NCI-H1105 treated with DMSO at 0.1 percent for 48 hours (cell line): ENCODE data around the gene C11orf24.

ENCODE experiments used
- DNase-seq: peaks from one replicate; lab custom pipeline; 2025; lab: John Stamatoyannopoulos, UW

C11orf24 gene

DNA sequence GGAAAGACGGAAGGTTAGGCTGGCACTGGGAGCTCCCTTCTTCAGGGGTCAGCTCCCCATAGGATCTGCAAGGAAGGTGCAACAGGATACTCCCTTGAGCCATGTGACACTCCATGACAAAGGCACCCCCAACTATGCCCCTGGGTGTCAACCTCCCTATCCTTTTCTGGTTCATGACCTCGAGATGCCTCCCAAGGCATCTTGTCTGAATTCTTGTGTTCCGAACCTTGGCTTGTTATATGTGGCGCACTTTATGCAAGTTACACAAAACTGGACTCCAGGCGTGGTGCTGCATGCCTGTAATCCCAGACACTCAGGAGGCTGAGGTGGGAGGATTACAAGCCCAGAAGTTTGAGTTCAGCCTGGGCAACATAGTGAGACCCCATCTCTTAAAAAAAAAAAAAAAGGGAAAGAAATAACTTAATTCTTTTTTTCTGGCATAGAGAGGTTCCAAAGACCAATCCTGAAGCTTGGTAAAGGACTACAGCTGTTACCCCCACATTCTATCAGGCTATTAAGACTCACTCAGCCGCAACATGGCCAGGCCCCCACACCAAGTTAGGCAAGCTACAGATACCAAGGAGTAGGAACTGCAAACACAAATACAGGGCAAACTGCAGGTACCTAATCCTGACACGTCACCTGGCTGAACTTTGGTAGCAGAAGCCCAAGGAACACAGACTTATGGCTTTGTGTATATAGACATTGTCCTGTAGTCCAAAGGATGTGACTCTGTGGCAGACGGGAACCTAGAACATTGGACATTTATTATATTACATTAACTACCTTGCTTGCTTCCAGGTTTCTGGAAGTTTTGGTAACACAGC lies 1.4 kb downstream of the C11orf24 start:
- no peak for DNase-seq

DNA sequence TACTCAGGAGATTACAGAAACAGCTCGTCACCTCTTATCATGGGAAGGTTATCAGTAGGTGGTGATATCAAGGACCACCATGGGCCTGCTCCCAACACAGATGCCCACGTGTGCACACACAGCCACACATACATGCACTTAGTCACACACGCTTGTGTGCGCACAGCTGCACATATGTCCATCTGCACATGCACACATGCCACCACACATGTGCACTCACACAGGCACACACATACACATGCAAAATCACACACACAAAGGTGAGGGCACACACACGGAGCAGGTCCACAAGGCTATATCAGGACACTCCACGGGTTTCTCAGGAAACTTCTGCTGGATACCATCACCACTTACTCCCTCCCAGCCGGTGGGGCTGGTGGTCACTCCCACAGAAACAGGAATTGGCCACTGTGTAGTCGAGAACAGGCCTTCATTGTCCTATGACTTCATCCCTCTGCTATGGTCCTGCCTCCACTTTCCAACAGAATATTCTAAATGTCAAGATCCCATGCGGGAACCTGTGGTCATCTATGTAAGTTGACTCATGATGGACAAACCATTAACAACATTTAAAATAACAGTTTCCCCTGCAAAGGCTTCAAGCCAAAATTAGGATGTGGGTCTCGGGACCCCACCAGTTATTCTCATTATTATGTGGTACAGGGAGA lies 2.2 kb downstream of the C11orf24 start:
- DNase-seq, result no peak

DNA sequence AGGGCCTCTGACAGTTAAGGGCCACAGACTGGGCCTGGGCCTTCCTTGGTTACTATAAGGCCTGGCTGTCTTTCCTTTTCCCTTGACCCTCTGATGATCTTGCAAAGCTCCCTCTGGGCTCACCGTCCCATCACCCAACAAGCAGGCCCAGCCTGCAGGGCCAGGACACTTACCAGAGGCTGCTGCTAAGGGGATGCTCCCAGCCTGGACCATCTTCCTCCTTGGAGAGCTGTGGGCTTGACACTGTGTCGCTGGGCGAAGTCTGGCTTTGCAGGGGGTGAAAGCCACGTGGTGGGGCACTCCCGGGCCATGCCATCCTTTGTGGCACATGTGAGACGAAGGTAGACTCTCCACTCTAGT lies 3.9 kb downstream of the C11orf24 start:
- no peak for DNase-seq

DNA sequence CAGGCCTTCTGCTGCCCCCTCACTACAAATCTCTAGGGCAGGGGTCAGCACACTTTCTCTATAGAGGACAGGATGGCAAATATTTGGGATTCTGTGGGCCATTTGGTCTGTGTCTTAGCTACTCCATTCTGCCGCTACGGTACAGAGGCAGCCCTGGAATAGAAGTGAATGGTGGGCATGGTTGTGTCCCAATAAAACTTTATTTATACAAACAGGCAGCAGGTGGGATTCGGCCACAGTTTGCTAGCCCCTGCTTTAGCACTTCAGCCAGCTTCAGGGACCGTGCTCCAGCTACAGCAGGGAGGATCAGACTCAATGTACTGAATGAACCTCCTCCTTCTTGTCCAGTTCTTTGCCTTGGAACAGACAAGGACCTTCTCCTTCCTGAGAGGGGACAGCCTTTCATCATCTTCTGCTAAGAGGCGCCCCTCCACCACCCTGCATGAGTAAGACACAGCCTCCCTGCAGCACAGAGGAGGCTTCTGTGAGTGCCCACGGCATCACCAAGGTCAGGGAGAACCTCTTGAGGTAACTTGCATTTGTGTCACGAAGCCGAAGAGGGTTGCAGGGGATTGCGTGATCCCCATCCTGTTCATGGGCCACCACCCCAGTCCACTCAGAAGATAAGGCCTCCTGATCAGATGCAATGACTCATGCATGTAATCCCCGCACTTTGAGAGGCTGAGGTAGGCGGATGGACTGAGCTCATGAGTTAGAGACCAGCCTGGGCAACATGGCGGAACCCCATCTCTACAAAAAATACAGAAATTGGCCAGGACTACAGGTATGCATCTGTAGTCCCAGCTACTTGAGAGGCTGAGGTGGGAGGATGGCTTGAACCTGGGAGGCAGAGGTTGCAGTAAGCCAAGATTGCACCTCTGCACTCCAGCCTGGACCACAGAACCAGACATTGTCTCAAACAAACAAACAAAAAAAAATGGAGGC lies 4.6 kb downstream of the C11orf24 start:
- DNase-seq, result no peak

DNA sequence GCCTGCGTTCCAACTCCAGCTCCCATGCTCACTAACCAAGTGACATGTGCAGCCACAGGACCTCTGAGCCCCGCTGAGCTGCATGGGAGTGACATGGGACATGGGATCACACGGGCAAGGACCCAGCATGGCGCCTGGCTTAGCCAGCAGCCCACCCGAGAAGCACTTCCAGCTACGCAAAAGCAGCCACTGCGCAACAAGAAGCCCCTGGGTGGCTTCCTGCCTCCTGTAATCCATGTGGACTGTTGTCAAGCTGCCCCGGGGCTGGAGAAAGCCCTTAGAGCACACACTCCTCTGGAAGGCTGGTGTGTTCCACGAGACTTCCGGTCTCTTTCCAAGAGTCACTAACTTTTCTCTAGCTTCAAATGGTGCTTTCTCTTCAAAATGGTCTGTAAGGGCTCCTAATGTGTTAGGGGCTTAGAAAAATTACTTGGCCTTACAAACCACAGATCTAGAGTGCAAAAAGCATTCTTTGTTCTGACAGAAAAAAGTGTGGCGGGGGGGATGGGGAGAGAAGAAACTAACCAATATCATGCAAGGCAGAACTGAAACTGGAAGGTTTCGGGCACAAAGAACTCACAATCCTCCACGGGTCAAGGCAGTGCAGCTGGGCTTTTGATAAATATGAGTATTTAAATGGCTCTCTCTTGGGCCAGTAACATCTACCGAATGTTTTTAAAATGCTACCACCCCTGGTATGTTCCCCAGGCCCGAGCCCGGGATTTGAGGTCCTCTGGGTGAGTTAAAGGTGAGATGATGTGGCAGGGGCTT lies 5.5 kb downstream of the C11orf24 start:
- no peak for DNase-seq

DNA sequence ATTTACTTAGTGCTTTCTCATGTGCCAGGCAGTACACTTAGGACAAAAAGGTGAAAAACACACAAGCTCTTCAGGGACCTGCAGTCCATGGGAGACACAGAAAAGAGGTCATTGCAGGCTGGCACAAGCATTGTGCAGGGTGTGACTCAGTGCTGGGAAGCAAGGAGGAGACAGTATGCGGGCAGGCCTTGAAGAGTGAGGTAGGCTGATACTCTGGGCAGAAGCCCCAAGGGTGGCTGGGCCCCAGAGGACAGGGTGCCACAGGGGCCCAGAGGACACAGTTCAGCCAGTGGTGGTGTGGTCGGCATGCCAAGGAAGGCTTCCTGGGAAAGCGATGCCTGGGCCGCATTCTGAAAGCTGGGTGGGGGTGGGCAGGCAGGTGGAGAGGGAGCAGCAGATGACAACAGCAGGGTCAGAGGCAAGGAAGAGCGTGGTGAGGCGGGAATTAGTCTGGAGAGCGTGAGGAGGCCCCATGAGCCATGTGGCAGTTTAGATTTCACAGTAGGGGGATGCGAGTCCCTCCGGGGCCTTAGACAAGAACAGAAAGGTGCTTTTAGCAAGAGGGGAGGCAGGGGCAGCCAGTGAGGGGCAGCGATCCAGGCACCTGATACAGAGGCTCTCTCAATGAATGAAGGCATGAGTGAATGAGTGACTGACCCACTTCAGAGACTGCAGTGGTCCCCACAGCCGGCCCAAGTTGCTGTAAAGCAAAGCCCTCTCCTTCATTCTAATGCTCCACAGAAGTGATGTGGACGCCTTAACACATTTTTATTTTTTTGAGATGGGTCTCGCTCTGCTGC lies 6.8 kb downstream of the C11orf24 start:
- no peak for DNase-seq

DNA sequence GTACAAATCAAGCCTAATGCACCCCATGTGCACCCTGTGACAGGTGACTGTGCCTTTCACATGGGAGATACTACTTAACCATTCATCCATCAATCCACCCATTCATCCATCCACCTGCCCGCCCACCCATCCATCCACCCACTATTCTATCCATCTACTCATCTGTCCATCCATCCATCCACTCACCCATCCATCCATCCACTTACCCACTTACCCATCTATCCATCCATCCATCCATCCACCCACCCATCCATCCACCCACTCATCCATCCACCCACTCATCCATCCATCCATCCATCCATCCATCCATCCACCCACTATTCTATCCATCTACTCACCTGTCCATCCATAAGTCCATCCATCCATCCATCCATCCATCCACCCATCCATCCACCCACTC lies 7.5 kb downstream of the C11orf24 start:
- DNase-seq, result no peak

DNA sequence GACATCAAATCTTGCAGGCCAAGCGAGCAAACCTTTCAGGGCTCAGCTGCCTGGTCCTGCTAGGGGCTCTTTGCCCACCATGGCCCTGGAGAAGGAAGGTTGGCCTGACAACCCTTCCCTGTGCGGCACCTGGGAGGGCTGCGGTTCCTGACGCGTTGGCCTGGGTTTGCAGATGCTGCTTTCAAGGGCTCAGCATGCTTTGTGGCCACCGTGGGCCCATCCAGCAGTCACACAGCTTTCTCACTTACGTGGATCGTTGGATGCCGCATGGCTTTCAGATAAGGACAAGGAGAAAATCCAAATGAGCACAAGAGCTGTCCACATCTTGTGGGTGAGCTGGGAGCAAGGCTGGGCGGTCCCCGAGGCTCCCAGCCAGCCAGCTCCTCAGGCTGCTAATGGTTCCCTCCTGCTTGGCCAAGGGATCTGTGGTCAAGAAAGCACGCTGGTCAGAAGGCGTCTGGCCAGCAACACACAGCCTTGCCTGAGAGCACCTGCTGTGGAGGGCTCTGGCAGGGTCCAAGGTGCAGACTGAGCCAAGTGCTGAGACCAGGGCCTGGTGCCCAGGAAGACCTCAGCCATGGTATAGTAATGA lies 8.2 kb downstream of the C11orf24 start:
- no peak for DNase-seq

DNA sequence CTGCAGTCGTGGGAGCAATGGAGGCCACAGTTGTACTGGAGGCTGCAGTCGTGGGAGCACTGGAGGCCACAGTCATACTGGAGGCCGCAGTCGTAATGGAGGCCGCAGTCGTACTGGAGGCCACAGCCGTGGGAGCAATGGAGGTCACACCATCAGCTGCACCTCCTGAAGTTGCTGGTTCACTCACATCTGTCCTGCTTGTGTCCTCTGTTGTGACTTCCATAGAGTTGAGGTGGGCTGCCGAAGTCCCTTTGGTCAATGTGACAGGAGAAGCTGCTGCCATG lies 9.3 kb downstream of the C11orf24 start:
- DNase-seq, result no peak

DNA sequence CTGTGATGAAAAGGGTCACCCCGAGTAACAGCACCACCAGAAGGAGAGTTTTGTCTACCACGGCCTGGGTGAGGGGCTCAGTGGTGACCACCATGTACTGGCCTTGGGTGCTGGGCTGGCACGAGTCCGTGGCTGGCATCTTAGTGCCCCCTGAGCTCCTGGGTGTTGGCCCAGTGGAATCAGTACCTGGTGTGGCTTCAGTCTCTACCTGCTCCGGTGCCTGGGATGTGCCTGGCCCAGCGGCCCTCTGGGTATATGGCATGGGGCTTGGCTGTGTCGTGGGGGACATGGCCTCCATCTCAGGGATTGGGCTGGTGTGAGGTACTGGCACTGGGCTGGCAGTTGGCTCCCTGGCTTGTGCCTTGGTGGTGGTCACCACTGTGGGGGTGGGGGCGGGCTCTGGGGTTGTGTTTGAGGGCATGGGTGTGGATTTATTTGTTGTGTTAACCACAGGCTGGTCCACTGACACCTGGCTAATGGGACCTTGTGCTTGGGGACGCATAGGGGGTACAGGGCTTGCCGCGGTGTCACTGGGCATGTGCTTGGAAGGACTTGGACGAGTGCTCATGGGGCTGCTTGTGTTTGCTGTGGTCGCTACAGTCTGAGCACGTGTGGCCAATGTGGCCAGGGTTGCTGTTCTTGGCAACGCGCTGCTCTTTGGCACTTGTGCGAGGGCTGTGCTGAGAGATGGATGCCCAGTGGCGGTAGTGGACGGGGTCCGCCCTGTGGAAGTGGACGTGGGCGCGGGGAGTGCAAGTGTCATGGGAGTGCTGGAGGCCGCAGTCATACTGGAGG lies 9.8 kb downstream of the C11orf24 start:
- no peak for DNase-seq

DNA sequence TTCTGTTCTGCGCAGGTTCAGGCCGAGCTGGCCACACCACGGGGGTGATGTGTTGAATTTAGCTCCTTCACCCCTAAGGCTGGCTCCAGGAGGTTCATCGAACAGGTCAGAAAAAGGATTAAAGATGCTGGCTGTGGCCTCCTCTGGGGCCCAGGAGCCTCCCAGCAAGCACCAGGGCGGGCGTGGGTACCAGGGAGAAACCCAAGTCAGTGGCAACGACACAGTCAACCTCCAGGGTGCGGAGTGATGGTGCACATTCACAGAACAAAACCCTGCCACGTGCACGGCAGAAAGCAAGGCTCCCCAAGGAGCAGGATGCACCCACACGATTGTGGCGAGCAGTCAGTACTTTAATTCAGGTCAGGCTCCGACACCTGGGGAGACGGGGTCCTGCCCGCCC lies 10.8 kb downstream of the C11orf24 start:
- no peak for DNase-seq

DNA sequence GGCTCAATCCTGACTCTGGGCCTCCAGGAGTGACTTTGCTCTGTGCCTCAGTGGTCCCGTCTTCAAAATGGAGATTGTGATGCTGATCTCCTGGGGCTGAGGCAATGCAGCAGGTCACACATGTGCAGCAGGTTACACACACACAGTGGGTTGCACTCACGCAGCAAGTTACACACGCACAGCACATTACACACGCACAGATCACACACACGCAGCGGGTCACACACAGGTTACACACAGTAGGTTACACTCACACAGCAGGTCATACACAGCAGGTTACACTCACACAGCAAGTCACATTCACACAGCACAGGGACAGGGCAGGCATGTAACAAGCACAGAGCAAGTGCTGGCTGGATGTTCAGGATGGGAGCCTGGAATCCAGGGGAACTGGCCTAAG lies 11.3 kb downstream of the C11orf24 start:
- no peak for DNase-seq

DNA sequence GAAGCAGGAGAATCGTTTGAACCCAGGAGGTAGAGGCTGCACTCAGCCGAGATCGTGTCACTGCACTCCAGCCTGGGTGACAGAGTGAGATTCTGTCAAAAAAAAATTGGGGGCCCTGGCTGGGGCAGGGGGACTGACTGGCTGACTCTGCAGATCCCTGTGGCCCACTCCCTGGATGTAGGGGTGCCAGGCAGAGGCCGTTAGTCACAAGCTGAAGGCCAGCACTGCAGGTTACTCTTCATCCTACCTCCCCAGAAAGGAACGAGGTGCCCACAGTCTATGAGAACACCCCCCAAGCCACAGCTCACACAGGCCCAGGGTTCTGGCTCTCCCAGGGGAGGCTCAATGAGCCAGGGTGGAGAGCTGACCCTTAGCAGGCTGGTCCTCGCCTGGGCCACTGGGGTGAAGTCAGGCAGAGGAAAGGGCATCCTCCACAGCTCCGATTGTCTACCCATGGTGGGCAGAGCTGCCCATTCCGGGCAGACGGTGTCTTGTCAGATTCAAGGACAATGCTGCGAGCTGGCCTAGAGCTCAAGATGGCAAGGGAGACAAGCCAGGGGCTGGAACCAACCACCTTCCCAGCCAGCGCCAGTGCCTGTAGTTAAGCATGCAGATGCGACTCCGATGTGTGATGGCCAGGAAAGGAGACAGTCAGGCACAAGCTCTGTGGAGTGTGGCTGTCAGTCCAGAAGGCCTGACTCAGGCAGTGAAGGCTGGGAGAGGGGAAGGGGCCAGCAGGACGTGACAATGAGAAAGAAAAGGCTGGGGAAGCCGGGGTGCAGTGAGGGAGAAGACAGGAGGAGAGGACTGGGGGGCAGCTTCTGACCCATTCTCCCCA lies 12.4 kb downstream of the C11orf24 start:
- no peak for DNase-seq

DNA sequence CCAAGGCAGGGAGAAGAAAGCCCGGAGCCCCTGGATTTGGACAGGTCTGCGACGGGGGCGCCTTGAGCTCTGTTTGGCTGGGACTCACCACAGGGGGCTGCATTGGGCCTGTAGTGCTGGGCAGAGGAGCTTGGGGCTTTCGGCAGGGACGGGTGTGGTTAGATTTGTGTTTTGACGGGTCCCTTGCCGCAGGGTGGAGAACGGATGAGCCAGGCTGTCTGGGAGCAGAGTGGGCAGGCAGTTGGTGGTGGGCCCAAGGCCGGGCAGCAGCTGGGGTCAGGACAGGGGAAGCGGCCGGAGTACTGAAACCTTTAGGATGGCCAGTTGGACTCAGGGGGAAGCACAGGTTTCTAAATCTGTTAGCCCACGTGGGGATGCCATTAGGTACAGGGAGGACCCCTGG lies 13.4 kb downstream of the C11orf24 start:
- DNase-seq, result no peak

DNA sequence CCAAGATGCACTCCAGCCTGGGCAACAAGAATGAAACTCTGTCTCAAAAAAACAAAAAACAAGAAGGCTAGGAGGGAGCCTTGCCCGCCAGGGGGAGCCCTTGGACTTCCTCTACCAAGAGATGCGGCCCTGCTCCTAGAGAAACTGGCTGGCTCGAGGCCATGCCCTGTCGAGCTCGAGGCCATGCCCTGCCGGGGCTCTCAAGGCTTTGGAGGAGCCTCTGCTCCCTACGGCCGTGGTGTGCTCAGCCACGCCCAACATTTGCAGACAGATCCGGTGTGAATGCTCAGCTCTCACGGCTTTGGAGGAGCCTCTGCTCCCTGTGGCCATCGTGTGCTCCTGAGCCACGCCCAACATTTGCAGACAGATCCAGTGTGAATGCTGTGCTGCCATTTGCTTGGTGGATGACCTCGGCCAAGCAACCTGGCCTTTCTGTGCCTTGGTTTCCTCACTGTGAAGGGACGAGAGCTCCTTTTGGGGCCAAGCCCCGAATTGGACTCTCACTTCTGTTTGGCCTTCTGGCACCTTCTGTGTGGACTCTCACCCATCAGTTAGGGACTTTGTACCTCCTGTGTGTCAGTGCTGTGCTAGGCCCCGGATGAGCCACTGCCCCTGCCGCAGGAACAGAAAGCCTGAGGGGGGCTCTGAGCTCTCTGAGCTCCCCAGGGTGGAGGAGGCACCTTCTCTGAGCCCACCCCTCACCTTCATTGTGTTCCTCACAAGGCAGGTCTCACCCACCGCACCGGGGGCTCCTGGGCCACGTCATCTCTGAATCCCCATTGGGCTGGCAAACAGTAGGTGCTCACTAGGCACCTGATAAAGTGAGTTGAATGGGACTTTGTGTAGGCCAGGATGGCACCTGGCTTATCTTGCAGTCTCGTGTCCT lies 14.1 kb downstream of the C11orf24 start:
- DNase-seq, result peak; percentile 88

DNA sequence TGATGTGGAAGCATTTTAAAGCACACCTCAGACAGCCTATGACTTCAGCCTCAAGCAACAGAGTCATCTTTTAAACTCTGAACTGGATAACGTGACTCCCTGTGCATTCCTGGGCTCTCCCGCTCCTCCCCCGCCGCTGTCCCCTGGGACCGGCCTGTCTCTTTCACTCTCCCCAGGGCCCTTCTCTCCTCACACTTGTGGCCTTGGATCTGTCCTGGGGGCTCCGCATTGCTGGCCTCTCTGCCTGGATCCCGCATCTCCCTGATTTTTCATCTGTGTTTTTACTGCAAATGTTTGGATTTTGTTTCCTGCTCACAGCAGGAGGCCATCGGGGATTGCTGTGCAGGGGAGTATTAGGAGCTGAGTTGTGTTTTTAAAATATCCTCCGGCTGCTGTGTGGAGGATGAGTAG lies 15.4 kb downstream of the C11orf24 start:
- DNase-seq, result no peak

DNA sequence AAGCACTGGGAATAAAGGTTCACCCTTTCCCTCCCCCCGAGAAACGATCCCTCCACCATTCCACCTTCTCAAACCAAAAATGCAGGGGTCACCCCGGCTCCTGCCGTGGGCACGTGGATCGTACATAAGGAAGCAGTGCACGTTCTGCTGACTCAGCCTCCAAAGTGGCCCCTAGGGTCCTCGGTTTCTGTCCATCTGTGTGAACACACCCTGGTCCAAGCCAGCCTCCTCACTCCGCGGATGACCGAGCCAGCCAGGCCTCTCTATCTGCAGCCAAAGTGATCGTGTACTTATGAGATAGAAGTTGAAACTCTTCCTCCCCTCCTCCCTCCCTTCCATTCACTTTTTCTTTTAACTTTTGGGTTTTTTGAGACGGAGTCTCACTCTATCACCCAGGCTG lies 16.2 kb downstream of the C11orf24 start:
- DNase-seq, result no peak

DNA sequence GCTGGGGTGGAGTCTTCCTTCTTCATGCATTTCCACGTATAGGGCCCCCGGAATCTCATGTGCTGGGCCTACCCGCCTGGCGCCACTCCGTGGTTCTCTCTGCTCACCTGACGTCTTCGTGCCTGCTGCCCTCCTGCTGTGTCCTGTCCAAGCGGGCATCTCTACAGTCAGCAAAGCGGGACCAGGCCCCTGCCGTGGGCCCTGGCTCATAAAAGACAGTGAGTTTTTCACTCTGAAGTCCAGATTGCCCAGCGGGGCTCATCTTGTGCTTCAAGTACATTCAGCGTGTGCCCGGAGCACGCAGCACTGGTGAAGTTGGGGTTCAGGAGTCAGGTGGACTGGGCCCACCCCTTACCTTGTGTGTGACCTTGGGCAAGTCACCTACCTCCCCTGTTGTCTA lies 17.4 kb downstream of the C11orf24 start:
- no peak for DNase-seq
